Measurements from ENCODE around the gene PDIA6. TPM values are rescaled to one million over a fixed set of nuclear protein-coding genes. Genes with fewer than 3 reads are reported as not detected.

Gene PDIA6
- total and polyA plus RNA-seq, 2 of the 4 experiments (the other 2 are of a cell fraction), result 204 to 349 TPM

- no peak overlapping the region for H3K56ac ChIP-seq (ENCODE audit: extremely low read depth, insufficient read depth, low read length)
- DNase-seq (no peak), ATAC-seq (ENCODE audit: low read depth) (no peak; the same call in 1 of the 2 replicates)
- no peak overlapping the region for H2BK15ac ChIP-seq (ENCODE audit: low read depth, low read length)
- no peak overlapping the region for H4K5ac ChIP-seq (ENCODE audit: low read depth, low read length)
- no peak overlapping the region for H3K14ac ChIP-seq (replicated peaks; ENCODE audit: low read depth, low read length)
- in situ Hi-C loops (cut with MboI; ENCODE audit: low sequenced_read_pairs), result no loop called here
- H3K4me1 ChIP-seq (ENCODE audit: control insufficient read depth, insufficient read depth, low read length), result no peaks in the 10 kb centered on the region
- peaks cover 5% of the 10 kb centered on the region; the same call in 1 of the 2 replicates for H3K27me3 ChIP-seq (ENCODE audit: control insufficient read depth, insufficient read depth, low read length)
- intact Hi-C loops (cut with micrococcal nuclease), result no loop called here
- H4K8ac ChIP-seq (ENCODE audit: low read depth in 2 of 2, low read length in 2 of 2), result no peak overlapping the region
- no peak overlapping the region for H3K4ac ChIP-seq (ENCODE audit: low read depth, low read length)
- H3K36me3 ChIP-seq (ENCODE audit: control insufficient read depth, insufficient read depth, low read length), result peaks cover 4% of the 10 kb centered on the region; the same call in 1 of the 2 replicates
- H2AK9ac ChIP-seq (replicated peaks; ENCODE audit: low read depth, low read length, poor library complexity), result no peak overlapping the region
- H4K20me1 ChIP-seq (ENCODE audit: insufficient read depth, low read length), result no peaks in the 10 kb centered on the region; the same call in 1 of the 2 replicates
- no peak overlapping the region for H2BK120ac ChIP-seq (ENCODE audit: low read depth, low read length)
- no peak overlapping the region for H4K91ac ChIP-seq (ENCODE audit: insufficient read depth, low read depth, low read length)
- H3K27ac ChIP-seq (ENCODE audit: insufficient read depth, low read length), result no peak overlapping the region
- 69% methylated on average over 3 of the region's 23 CpGs; no CpG with 5 or more reads in 1 of the 2 experiments for WGBS, 2 experiments (ENCODE audit: extremely low coverage in 2 of 2, insufficient read length in 1 of 2)
- H3K9me1 ChIP-seq (ENCODE audit: insufficient read depth, low read length), result no peaks in the 10 kb centered on the region
- no peak overlapping the region for H3K4me2 ChIP-seq (ENCODE audit: low read depth, low read length)
- BruUV-seq (replicated peaks), result no TSS peak
- ChIA-PET POLR2A (ENCODE audit: unreplicated experiment) (no interaction called here), CTCF (no interaction called here)
- no peak overlapping the region for H3K4me3 ChIP-seq (ENCODE audit: insufficient read depth, low read depth, low read length)
- no peaks in the 10 kb centered on the region for H3K79me1 ChIP-seq (ENCODE audit: low read depth in 1 of 2, low read length in 2 of 2)
- H3K9ac ChIP-seq (ENCODE audit: low read depth, low read length), result no peak overlapping the region
- no peaks in the 10 kb centered on the region for H3K9me3 ChIP-seq (ENCODE audit: control insufficient read depth, insufficient read depth, low read length)
- TF ChIP-seq MXI1 (IDR thresholded peaks at IDR 0.05; ENCODE audit: borderline replicate concordance, low read depth, low read length), result no peak
- no peak for TF ChIP-seq SMC3 (IDR thresholded peaks at IDR 0.05; ENCODE audit: low read depth, low read length)
- no peak for TF ChIP-seq CTCF (conservative IDR thresholded peaks at IDR 0.05; ENCODE audit: low read depth, low read length)
- TF ChIP-seq CEBPB (IDR thresholded peaks at IDR 0.05; ENCODE audit: low read depth, low read length), result no peak
- H3K18ac ChIP-seq (ENCODE audit: low read depth, low read length), result no peak overlapping the region
- no peak overlapping the region for H2BK20ac ChIP-seq (ENCODE audit: low read depth, low read length)
- no peak overlapping the region for H2BK5ac ChIP-seq (ENCODE audit: low read depth, low read length, poor library complexity, severe bottlenecking)
- H2AFZ ChIP-seq (replicated peaks; ENCODE audit: low read length, poor library complexity), result no peak overlapping the region
- H2AK5ac ChIP-seq (ENCODE audit: low read depth, low read length), result no peak overlapping the region
- dilution Hi-C loops (cut with HindIII; ENCODE audit: low sequenced_read_pairs, unreplicated experiment), result no loop called here
- H3K23ac ChIP-seq (ENCODE audit: low read depth, low read length), result no peak overlapping the region
Observed at GRCh38 chr2:10775021-10775780, 37.4 kb downstream of the PDIA6 start.
